Smooth muscle cell (in vitro differentiated cells): ENCODE data around the gene UTP11. TPM values are rescaled to one million over a fixed set of nuclear protein-coding genes. Genes with fewer than 3 reads are reported as not detected.

Experiments used
- DNase-seq: peaks from one replicate; lab custom pipeline; 2025; ENCODE audit not compliant: unreplicated experiment; lab: John Stamatoyannopoulos, UW
- H2AFZ ChIP-seq: fragments of 200-600 bp; sonication (generic); 2 replicates; pipeline ENCODE4 v1.6.0; 2016; ENCODE audit warnings: antibody characterized with exemption, low read depth, mild to moderate bottlenecking
- H3F3A ChIP-seq: fragments of 200-600 bp; sonication (generic); 2 replicates; pipeline ENCODE4 v1.6.0; 2017; ENCODE audit warnings: antibody characterized with exemption, low read depth
- H3K27ac ChIP-seq: fragments of 200-600 bp; sonication (generic); 2 replicates; pipeline ENCODE4 v1.5.1; 2016; ENCODE audit warnings: low read depth, mild to moderate bottlenecking
- H3K27me3 ChIP-seq: fragments of 200-600 bp; sonication (generic); 2 replicates; pipeline ENCODE4 v1.6.1; 2016; ENCODE audit warnings: low read depth, mild to moderate bottlenecking
- H3K36me3 ChIP-seq: fragments of 200-600 bp; sonication (generic); 2 replicates; pipeline ENCODE4 v1.5.1; 2016; ENCODE audit warnings: low read depth
- H3K4me1 ChIP-seq: fragments of 200-600 bp; sonication (generic); 2 replicates; pipeline ENCODE4 v1.5.1; 2016; ENCODE audit warnings: low read depth
- H3K4me2 ChIP-seq: fragments of 200-600 bp; sonication (generic); 2 replicates; pipeline ENCODE4 v1.6.0; 2016; ENCODE audit warnings: mild to moderate bottlenecking
- H3K4me3 ChIP-seq: fragments of 200-600 bp; sonication (generic); 2 replicates; pipeline ENCODE4 v1.5.1; 2016; ENCODE audit warnings: mild to moderate bottlenecking
- H3K79me2 ChIP-seq: fragments of 200-600 bp; sonication (generic); 2 replicates; pipeline ENCODE4 v1.6.0; 2016; ENCODE audit warnings: low read depth, mild to moderate bottlenecking
- H3K9ac ChIP-seq: fragments of 200-600 bp; sonication (generic); 2 replicates; pipeline ENCODE4 v1.6.0; 2016; ENCODE audit warnings: low read depth
- H3K9me3 ChIP-seq: fragments of 200-600 bp; sonication (generic); replicated peaks from 2 replicates; pipeline ENCODE4 v1.5.1; 2016; ENCODE audit warnings: low read depth
- H4K20me1 ChIP-seq: fragments of 200-600 bp; sonication (generic); 2 replicates; pipeline ENCODE4 v1.6.0; 2016; ENCODE audit warnings: low read depth
- CTCF ChIP-seq: fragments of 200-600 bp; sonication (generic); IDR thresholded peaks from 2 replicates; pipeline ENCODE4 v1.5.1; 2017; ENCODE audit warnings: borderline replicate concordance, mild to moderate bottlenecking, antibody characterized with exemption; ENCODE audit not compliant: insufficient read depth, poor library complexity, severe bottlenecking
- WGBS: methylation state at CpG from one replicate; pipeline ENCODE4 v1.1.7; 2016; ENCODE audit warnings: low lambda C conversion rate; 5-methylcytosine and 5-hydroxymethylcytosine counted together
- polyA plus RNA-seq: library from polyadenylated mRNA; unstranded; fragments of >200 nt; fragmentation: Nextera tagmentation; extraction: Ambion mirVana; gene quantifications from 2 replicates; pipeline ENCODE4 v1.2.1, GENCODE V29; 2016
- total RNA-seq: library from RNA; depleted of rRNA; stranded (reverse); fragments of >200 nt; gene quantifications from 2 replicates; pipeline ENCODE4 v1.2.3, GENCODE V29; 2014

Gene UTP11
- total and polyA plus RNA-seq, 2 experiments from 2014 or later: 43.7 to 72.4 TPM

GRCh38 chr1:38047603-38048141 is 35.1 kb downstream of the UTP11 start:
- peaks cover 31% of the 10 kb centered on the region for H3K4me1 ChIP-seq
- no peak overlapping the region for H3K27ac ChIP-seq
- H3K4me2 ChIP-seq: peak overlapping the region; percentile 97
- H2AFZ ChIP-seq: peak overlapping the region; percentile 54
- H4K20me1 ChIP-seq: peaks cover 3% of the 10 kb centered on the region
- no peaks in the 10 kb centered on the region for H3F3A ChIP-seq
- H3K4me3 ChIP-seq: peak overlapping the region; percentile 60
- H3K36me3 ChIP-seq: no peaks in the 10 kb centered on the region
- no peaks in the 10 kb centered on the region for H3K79me2 ChIP-seq
- WGBS: 5% methylated on average over 31 of the region's 34 CpGs
- no peak overlapping the region for H3K9ac ChIP-seq
- peaks cover 57% of the 10 kb centered on the region for H3K27me3 ChIP-seq
- no peaks in the 10 kb centered on the region for H3K9me3 ChIP-seq
- peak; percentile 44 for DNase-seq
- no peak for TF ChIP-seq CTCF

- no peak overlapping the region for H3K27ac ChIP-seq
- peaks cover 37% of the 10 kb centered on the region for H3K27me3 ChIP-seq
- no peak overlapping the region for H3K4me3 ChIP-seq
- no peaks in the 10 kb centered on the region for H4K20me1 ChIP-seq
- no peaks in the 10 kb centered on the region for H3K79me2 ChIP-seq
- WGBS: 40% methylated on average over 13 of the region's 13 CpGs
- H3K9ac ChIP-seq: no peak overlapping the region
- TF ChIP-seq CTCF: no peak
- H3K36me3 ChIP-seq: no peaks in the 10 kb centered on the region
- DNase-seq: peak; percentile 20
- H3K4me2 ChIP-seq: no peak overlapping the region
- no peak overlapping the region for H2AFZ ChIP-seq
- no peaks in the 10 kb centered on the region for H3K9me3 ChIP-seq
- peaks cover 22% of the 10 kb centered on the region for H3K4me1 ChIP-seq
- no peaks in the 10 kb centered on the region for H3F3A ChIP-seq
Observed at GRCh38 chr1:38050397-38051078, 38.0 kb downstream of the UTP11 start.

GRCh38 chr1:38051079-38051543 is 38.6 kb downstream of the UTP11 start:
- 82% methylated on average over 9 of the region's 9 CpGs for WGBS
- Histone ChIP-seq H4K20me1 (no peaks in the 10 kb centered on the region), H3K4me1 (peaks cover 22% of the 10 kb centered on the region), H3K4me3 (no peak overlapping the region), H2AFZ (no peak overlapping the region), H3K36me3 (no peaks in the 10 kb centered on the region), H3K4me2 (no peak overlapping the region), H3F3A (no peaks in the 10 kb centered on the region), H3K27ac (no peak overlapping the region), H3K79me2 (no peaks in the 10 kb centered on the region), H3K27me3 (peaks cover 33% of the 10 kb centered on the region), H3K9ac (no peak overlapping the region), H3K9me3 (no peaks in the 10 kb centered on the region)
- no peak for TF ChIP-seq CTCF
- no peak for DNase-seq
